ENCODE measurements around the gene FAM81A.

DNA sequence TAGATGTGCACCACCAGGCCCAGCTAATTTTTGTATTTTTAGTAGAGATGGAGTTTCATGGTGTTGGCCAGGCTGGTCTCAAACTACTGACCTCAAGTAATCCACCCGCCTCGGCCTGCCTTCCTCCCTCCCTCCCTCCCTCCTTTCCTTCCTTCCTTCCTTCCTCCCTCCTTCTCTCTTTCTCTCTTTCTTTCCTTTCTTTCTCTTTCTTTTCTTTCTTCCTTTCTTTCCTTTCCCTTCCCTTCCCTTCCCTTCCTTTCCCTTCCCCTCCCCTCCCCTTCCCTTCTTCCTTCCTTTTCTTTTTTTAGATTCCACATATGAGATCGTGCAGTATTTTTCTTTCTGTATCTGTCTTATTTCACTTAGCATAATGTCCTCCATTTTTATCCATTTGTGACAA, 81.3 kb downstream of the FAM81A start:
- TF ChIP-seq, protein P1, sequence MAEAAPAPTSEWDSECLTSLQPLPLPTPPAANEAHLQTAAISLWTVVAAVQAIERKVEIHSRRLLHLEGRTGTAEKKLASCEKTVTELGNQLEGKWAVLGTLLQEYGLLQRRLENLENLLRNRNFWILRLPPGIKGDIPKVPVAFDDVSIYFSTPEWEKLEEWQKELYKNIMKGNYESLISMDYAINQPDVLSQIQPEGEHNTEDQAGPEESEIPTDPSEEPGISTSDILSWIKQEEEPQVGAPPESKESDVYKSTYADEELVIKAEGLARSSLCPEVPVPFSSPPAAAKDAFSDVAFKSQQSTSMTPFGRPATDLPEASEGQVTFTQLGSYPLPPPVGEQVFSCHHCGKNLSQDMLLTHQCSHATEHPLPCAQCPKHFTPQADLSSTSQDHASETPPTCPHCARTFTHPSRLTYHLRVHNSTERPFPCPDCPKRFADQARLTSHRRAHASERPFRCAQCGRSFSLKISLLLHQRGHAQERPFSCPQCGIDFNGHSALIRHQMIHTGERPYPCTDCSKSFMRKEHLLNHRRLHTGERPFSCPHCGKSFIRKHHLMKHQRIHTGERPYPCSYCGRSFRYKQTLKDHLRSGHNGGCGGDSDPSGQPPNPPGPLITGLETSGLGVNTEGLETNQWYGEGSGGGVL (CRISPR knock-in tag; IDR thresholded peaks at IDR 0.05), result no peak
- TF ChIP-seq, protein P2, sequence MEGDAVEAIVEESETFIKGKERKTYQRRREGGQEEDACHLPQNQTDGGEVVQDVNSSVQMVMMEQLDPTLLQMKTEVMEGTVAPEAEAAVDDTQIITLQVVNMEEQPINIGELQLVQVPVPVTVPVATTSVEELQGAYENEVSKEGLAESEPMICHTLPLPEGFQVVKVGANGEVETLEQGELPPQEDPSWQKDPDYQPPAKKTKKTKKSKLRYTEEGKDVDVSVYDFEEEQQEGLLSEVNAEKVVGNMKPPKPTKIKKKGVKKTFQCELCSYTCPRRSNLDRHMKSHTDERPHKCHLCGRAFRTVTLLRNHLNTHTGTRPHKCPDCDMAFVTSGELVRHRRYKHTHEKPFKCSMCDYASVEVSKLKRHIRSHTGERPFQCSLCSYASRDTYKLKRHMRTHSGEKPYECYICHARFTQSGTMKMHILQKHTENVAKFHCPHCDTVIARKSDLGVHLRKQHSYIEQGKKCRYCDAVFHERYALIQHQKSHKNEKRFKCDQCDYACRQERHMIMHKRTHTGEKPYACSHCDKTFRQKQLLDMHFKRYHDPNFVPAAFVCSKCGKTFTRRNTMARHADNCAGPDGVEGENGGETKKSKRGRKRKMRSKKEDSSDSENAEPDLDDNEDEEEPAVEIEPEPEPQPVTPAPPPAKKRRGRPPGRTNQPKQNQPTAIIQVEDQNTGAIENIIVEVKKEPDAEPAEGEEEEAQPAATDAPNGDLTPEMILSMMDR (IDR thresholded peaks at IDR 0.05 in 2 of 3, conservative IDR thresholded peaks at IDR 0.05 in 1 of 3; ENCODE audit: insufficient read depth in 2 of 3, low read depth in 1 of 3, low read length in 3 of 3), result no peak
- TF ChIP-seq MXI1 (IDR thresholded peaks at IDR 0.05; ENCODE audit: low read depth, low read length) (no peak), ZNF778 (CRISPR knock-in tag; IDR thresholded peaks at IDR 0.05) (no peak), ZNF76 (CRISPR knock-in tag; IDR thresholded peaks at IDR 0.05; ENCODE audit: borderline replicate concordance) (no peak)
- TF ChIP-seq, protein P3, sequence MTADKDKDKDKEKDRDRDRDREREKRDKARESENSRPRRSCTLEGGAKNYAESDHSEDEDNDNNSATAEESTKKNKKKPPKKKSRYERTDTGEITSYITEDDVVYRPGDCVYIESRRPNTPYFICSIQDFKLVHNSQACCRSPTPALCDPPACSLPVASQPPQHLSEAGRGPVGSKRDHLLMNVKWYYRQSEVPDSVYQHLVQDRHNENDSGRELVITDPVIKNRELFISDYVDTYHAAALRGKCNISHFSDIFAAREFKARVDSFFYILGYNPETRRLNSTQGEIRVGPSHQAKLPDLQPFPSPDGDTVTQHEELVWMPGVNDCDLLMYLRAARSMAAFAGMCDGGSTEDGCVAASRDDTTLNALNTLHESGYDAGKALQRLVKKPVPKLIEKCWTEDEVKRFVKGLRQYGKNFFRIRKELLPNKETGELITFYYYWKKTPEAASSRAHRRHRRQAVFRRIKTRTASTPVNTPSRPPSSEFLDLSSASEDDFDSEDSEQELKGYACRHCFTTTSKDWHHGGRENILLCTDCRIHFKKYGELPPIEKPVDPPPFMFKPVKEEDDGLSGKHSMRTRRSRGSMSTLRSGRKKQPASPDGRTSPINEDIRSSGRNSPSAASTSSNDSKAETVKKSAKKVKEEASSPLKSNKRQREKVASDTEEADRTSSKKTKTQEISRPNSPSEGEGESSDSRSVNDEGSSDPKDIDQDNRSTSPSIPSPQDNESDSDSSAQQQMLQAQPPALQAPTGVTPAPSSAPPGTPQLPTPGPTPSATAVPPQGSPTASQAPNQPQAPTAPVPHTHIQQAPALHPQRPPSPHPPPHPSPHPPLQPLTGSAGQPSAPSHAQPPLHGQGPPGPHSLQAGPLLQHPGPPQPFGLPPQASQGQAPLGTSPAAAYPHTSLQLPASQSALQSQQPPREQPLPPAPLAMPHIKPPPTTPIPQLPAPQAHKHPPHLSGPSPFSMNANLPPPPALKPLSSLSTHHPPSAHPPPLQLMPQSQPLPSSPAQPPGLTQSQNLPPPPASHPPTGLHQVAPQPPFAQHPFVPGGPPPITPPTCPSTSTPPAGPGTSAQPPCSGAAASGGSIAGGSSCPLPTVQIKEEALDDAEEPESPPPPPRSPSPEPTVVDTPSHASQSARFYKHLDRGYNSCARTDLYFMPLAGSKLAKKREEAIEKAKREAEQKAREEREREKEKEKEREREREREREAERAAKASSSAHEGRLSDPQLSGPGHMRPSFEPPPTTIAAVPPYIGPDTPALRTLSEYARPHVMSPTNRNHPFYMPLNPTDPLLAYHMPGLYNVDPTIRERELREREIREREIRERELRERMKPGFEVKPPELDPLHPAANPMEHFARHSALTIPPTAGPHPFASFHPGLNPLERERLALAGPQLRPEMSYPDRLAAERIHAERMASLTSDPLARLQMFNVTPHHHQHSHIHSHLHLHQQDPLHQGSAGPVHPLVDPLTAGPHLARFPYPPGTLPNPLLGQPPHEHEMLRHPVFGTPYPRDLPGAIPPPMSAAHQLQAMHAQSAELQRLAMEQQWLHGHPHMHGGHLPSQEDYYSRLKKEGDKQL (CRISPR knock-in tag; IDR thresholded peaks at IDR 0.05; ENCODE audit: borderline replicate concordance), result no peak

Data from K562 (cell line).